ENCODE data around the gene ZNF362.

The ZNF362 gene

DNA sequence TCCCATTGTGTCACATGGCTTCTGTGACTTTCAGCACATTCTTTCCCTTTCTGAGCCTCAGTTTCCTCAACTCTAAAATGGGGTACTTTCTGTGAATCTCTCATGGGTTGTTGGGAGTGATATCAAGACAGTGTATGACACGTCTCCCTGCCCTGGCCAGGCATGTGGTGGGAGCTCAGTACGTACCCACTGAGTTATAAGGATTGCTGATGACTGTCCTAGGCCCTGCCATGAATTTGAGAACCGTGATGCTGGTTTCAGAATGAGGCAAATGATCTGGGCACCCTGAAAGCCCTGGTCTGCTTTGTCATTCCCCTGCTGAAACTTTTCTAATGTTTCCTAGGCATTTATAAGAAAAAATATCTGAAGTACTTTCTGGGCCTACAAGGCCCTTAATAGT lies 3.6 kb downstream of the ZNF362 start:
- H3K36me3 ChIP-seq (ENCODE audit: insufficient read depth, low read length), result peaks cover 25% of the 10 kb centered on the region
- H3K79me2 ChIP-seq (ENCODE audit: insufficient read depth, low read length), result peaks cover 80% of the 10 kb centered on the region
- H3K4me1 ChIP-seq (ENCODE audit: insufficient read depth, low read length), result peaks cover 29% of the 10 kb centered on the region
- H3K4me3 ChIP-seq (ENCODE audit: low read depth in 1 of 2, low read length in 2 of 2), result no peak overlapping the region
- no peak overlapping the region for H3K27ac ChIP-seq (ENCODE audit: low read length)
- peaks cover 62% of the 10 kb centered on the region for H4K20me1 ChIP-seq (ENCODE audit: insufficient read depth, low read length)
- ATAC-seq (ENCODE audit: insufficient read depth, low read depth) (no peak), DNase-seq (no peak)
- peak overlapping the region; percentile 3; the same call in 1 of the 2 replicates for H3K4me2 ChIP-seq (ENCODE audit: insufficient read depth, low read length)
- no peaks in the 10 kb centered on the region for H3K27me3 ChIP-seq (ENCODE audit: insufficient read depth, low read length, poor library complexity)
- no peaks in the 10 kb centered on the region for H3K9me3 ChIP-seq (ENCODE audit: insufficient read depth, low read length, severe bottlenecking)
- no peak overlapping the region for H2AFZ ChIP-seq (ENCODE audit: low read depth, low read length)
- no peak overlapping the region for H3K9ac ChIP-seq (ENCODE audit: low read depth, low read length)
- TF ChIP-seq EZH2 (IDR thresholded peaks at IDR 0.05; ENCODE audit: borderline replicate concordance, low read depth, low read length, severe bottlenecking), result no peak
- TF ChIP-seq, protein P1, sequence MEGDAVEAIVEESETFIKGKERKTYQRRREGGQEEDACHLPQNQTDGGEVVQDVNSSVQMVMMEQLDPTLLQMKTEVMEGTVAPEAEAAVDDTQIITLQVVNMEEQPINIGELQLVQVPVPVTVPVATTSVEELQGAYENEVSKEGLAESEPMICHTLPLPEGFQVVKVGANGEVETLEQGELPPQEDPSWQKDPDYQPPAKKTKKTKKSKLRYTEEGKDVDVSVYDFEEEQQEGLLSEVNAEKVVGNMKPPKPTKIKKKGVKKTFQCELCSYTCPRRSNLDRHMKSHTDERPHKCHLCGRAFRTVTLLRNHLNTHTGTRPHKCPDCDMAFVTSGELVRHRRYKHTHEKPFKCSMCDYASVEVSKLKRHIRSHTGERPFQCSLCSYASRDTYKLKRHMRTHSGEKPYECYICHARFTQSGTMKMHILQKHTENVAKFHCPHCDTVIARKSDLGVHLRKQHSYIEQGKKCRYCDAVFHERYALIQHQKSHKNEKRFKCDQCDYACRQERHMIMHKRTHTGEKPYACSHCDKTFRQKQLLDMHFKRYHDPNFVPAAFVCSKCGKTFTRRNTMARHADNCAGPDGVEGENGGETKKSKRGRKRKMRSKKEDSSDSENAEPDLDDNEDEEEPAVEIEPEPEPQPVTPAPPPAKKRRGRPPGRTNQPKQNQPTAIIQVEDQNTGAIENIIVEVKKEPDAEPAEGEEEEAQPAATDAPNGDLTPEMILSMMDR (IDR thresholded peaks at IDR 0.05; ENCODE audit: borderline replicate concordance, extremely low read depth, low read length, poor library complexity, severe bottlenecking), result no peak

DNA sequence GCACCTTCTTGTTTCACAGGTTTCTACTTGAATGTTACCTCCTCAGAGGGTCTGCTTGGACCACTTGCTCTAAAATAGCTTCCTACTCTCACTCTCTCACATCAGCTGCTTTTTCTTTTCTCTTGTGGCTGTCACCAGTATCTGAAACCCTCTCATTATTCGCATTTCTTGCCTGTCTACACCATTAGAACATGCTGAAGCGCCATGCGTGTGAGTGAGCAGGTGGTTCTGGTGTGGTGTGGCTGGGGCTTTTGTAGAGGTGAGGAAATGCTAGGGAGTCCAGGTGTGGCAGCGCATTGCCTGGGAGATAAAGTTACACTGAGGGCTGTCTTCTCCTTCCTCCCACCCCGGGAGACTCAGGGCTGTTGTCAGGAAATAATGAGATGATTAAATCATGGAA lies 4.1 kb downstream of the ZNF362 start:
- Histone ChIP-seq H3K27ac (ENCODE audit: low read length) (no peak overlapping the region), H3K4me2 (ENCODE audit: insufficient read depth, low read length) (no peak overlapping the region), H4K20me1 (ENCODE audit: insufficient read depth, low read length) (peaks cover 67% of the 10 kb centered on the region), H3K4me1 (ENCODE audit: insufficient read depth, low read length) (peaks cover 28% of the 10 kb centered on the region), H3K36me3 (ENCODE audit: insufficient read depth, low read length) (peaks cover 25% of the 10 kb centered on the region), H3K4me3 (ENCODE audit: low read depth in 1 of 2, low read length in 2 of 2) (no peak overlapping the region), H2AFZ (ENCODE audit: low read depth, low read length) (no peak overlapping the region), H3K9ac (ENCODE audit: low read depth, low read length) (no peak overlapping the region), H3K79me2 (ENCODE audit: insufficient read depth, low read length) (peaks cover 84% of the 10 kb centered on the region), H3K27me3 (ENCODE audit: insufficient read depth, low read length, poor library complexity) (no peaks in the 10 kb centered on the region), H3K9me3 (ENCODE audit: insufficient read depth, low read length, severe bottlenecking) (no peaks in the 10 kb centered on the region)
- DNase-seq (no peak), ATAC-seq (ENCODE audit: insufficient read depth, low read depth) (no peak)
- TF ChIP-seq, protein P1 (IDR thresholded peaks at IDR 0.05; ENCODE audit: borderline replicate concordance, extremely low read depth, low read length, poor library complexity, severe bottlenecking), result no peak
- TF ChIP-seq EZH2 (IDR thresholded peaks at IDR 0.05; ENCODE audit: borderline replicate concordance, low read depth, low read length, severe bottlenecking), result no peak

DNA sequence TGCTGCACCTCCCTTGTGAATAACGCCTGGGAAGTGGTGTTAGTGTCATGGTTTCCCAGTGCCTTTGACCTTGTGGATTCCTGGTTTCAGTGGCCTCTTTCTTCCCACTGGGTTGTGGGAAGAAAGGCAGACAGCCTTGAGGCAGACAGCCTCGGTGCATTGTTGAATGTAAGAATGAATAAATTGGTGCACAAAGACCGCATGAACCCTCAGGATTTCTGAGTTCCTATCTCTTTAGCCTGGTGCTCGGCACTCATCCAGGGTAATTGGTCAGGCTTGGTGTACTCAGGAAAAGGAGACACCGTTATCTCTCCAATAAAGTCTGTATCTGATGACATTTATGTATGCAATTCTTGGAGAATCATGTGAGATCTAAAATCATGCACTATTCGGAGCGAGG lies 5.1 kb downstream of the ZNF362 start:
- H3K36me3 ChIP-seq (ENCODE audit: insufficient read depth, low read length), result peaks cover 31% of the 10 kb centered on the region
- no peak overlapping the region for H3K9ac ChIP-seq (ENCODE audit: low read depth, low read length)
- no peak for DNase-seq
- H3K4me3 ChIP-seq (ENCODE audit: low read depth in 1 of 2, low read length in 2 of 2), result no peak overlapping the region
- H2AFZ ChIP-seq (ENCODE audit: low read depth, low read length), result no peak overlapping the region
- H4K20me1 ChIP-seq (ENCODE audit: insufficient read depth, low read length), result peaks cover 76% of the 10 kb centered on the region
- no peak overlapping the region for H3K27ac ChIP-seq (ENCODE audit: low read length)
- no peaks in the 10 kb centered on the region for H3K9me3 ChIP-seq (ENCODE audit: insufficient read depth, low read length, severe bottlenecking)
- no peaks in the 10 kb centered on the region for H3K27me3 ChIP-seq (ENCODE audit: insufficient read depth, low read length, poor library complexity)
- peaks cover 93% of the 10 kb centered on the region for H3K79me2 ChIP-seq (ENCODE audit: insufficient read depth, low read length)
- TF ChIP-seq, protein P1 (IDR thresholded peaks at IDR 0.05; ENCODE audit: borderline replicate concordance, extremely low read depth, low read length, poor library complexity, severe bottlenecking), result no peak
- TF ChIP-seq EZH2 (IDR thresholded peaks at IDR 0.05; ENCODE audit: borderline replicate concordance, low read depth, low read length, severe bottlenecking), result no peak
- no peak overlapping the region for H3K4me2 ChIP-seq (ENCODE audit: insufficient read depth, low read length)
- ATAC-seq (ENCODE audit: insufficient read depth, low read depth), result no peak
- peaks cover 23% of the 10 kb centered on the region for H3K4me1 ChIP-seq (ENCODE audit: insufficient read depth, low read length)

Measured in DND-41 (cell line).